ENCODE measurements around the gene CACNA1H.
"Not testable (repeated sequence)": the region's sequence is repeated elsewhere in the genome, so short reads cannot be mapped to it uniquely, and the experiment has no call there.

The CACNA1H gene

DNA sequence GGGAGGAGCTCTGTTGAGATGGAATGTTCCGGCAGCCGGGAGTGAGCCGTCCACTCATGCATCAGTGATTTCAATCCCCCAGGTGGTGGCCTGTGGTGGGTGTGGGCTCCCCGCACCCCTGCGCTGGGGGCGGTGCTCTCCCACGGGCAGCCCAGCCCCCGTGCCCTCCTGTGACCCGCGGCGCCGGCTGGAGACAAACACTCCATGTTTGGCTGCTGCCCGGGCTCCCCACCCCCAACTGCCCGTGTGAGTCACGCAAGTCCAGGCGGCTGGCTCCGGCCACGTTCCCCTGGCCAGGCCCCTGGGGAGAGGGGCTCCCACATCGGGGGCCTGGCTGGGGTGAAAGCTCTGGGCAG, 29.4 kb downstream of the CACNA1H start:
- TF ChIP-seq, protein P1, sequence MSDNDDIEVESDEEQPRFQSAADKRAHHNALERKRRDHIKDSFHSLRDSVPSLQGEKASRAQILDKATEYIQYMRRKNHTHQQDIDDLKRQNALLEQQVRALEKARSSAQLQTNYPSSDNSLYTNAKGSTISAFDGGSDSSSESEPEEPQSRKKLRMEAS (IDR thresholded peaks at IDR 0.05; ENCODE audit: low read depth, low read length) = no peak
- H3K4me3 ChIP-seq (ENCODE audit: low read depth, low read length) = no peak overlapping the region
- no peak for DNase-seq (ENCODE audit: low read depth)

DNA sequence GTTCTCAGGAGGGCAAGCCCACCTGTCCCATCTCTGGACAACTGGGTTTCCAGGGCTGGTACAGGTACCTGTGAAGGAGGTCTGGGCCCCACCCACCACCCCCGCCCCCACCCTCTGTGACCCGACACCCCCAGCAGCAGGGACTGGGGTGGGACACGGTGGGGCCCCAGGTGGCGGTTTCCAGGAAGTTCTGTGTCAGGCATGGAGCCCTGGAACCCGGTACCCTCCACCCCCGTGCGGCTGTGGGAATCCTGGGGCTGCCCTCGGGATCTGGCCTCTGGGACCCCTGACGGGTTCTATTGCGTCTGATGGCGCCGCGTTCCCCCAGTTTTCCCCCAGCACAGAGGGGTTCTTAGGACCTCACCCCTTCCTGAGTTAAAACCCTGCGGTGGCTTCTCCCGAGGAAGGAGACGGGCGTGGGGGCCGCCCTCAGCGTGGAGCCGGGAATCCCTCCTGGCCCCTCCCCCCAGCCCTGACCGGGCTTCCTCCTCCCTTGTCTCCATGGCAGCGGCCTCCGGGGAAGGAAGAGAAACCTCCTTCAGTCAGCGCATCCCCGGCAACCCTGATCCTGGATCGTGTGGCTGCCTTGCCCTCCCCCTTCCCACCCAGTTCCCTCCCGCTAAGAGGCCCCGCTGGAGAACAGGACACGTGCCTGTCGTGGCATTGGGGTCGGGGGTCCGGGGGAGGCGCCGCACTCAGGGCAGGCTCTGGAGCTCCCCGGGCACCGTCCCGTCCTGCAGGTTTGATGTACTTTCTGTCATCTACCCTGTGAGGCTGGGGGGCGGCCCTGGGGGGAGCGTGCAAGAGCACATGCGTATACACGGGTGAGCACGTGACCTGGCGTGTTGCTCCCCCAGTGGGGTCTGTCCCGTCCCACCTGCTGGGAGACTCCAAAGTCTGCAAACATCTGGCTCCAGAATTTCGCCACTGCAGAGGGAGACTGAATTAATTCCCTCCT, 30.3 kb downstream of the CACNA1H start:
- TF ChIP-seq POLR2A (IDR thresholded peaks at IDR 0.05; ENCODE audit: extremely low read depth, insufficient read length) (no peak), MYC (IDR thresholded peaks at IDR 0.05; ENCODE audit: low read depth, low read length) (no peak)
- TF ChIP-seq, protein P2, sequence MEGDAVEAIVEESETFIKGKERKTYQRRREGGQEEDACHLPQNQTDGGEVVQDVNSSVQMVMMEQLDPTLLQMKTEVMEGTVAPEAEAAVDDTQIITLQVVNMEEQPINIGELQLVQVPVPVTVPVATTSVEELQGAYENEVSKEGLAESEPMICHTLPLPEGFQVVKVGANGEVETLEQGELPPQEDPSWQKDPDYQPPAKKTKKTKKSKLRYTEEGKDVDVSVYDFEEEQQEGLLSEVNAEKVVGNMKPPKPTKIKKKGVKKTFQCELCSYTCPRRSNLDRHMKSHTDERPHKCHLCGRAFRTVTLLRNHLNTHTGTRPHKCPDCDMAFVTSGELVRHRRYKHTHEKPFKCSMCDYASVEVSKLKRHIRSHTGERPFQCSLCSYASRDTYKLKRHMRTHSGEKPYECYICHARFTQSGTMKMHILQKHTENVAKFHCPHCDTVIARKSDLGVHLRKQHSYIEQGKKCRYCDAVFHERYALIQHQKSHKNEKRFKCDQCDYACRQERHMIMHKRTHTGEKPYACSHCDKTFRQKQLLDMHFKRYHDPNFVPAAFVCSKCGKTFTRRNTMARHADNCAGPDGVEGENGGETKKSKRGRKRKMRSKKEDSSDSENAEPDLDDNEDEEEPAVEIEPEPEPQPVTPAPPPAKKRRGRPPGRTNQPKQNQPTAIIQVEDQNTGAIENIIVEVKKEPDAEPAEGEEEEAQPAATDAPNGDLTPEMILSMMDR (IDR thresholded peaks at IDR 0.05; ENCODE audit: low read depth, low read length) = no peak
- TF ChIP-seq, protein P1 (IDR thresholded peaks at IDR 0.05; ENCODE audit: low read depth, low read length) = no peak
- no peak for DNase-seq (ENCODE audit: low read depth)
- H3K4me3 ChIP-seq (ENCODE audit: low read depth, low read length) = no peak overlapping the region

DNA sequence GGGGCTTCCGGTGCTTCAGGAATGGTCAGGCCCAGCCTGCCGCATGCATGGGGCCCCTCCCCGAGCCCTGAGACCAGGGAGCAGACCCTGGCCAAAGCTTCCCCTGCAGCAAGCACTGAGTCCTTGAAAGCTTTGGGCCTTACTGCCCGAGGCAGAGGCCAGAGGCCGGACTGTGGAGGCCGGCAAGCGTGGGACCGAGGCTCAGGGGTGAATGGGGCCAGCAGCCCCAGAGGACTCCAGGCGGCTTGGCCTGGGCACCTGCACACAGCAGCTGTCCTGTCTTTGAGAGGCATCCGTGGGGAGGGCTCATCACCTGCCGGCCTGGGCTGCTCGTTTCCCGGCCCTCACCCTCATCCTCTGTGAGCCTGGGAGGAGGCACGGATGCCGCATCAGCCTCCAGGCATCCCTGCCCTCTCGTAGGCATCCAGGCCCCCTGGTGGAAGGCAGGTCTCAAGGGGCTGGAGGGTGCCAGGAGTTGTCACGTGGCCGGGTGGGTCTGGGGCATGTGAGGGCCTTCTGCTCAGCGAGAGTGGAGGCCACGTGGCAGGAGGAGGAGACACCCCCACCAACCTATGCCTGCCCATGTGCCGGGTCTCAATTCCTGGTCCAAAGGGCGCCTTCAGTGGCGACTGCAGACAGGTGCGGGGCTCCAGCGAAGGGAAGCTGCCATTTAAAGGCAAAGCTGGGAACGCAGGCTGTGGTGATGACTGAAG, 31.4 kb downstream of the CACNA1H start:
- no peak for TF ChIP-seq POLR2A (IDR thresholded peaks at IDR 0.05; ENCODE audit: extremely low read depth, insufficient read length)
- TF ChIP-seq, protein P1 (IDR thresholded peaks at IDR 0.05; ENCODE audit: low read depth, low read length) = no peak
- no peak overlapping the region for H3K4me3 ChIP-seq (ENCODE audit: low read depth, low read length)
- no peak for DNase-seq (ENCODE audit: low read depth)

DNA sequence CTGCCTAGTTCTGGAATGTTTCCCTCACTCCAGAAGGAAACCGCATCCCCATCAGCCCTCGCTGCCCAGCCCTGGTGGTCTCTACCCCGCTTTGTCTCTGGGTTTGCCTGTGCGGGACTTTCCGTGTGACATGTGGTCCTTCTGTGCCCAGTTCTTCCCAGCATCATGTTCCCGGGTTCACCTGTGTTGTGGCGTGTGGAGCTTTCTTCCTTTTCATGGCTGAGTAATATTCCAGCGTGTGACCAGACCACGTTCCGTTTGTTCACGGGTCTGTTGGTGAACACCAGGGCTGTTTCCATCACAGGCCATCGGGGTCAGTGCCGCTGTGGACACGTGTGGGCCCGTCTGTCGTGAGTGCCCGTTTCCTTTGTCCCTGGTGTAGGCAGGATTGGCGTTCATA, 32.1 kb downstream of the CACNA1H start:
- TF ChIP-seq, protein P2 (IDR thresholded peaks at IDR 0.05; ENCODE audit: low read depth, low read length) = no peak
- TF ChIP-seq, protein P1 (IDR thresholded peaks at IDR 0.05; ENCODE audit: low read depth, low read length) = no peak
- no peak for TF ChIP-seq POLR2A (IDR thresholded peaks at IDR 0.05; ENCODE audit: extremely low read depth, insufficient read length)
- TF ChIP-seq MYC (IDR thresholded peaks at IDR 0.05; ENCODE audit: low read depth, low read length) = no peak
- H3K4me3 ChIP-seq (ENCODE audit: low read depth, low read length) = no peak overlapping the region
- DNase-seq (ENCODE audit: low read depth) = no peak

DNA sequence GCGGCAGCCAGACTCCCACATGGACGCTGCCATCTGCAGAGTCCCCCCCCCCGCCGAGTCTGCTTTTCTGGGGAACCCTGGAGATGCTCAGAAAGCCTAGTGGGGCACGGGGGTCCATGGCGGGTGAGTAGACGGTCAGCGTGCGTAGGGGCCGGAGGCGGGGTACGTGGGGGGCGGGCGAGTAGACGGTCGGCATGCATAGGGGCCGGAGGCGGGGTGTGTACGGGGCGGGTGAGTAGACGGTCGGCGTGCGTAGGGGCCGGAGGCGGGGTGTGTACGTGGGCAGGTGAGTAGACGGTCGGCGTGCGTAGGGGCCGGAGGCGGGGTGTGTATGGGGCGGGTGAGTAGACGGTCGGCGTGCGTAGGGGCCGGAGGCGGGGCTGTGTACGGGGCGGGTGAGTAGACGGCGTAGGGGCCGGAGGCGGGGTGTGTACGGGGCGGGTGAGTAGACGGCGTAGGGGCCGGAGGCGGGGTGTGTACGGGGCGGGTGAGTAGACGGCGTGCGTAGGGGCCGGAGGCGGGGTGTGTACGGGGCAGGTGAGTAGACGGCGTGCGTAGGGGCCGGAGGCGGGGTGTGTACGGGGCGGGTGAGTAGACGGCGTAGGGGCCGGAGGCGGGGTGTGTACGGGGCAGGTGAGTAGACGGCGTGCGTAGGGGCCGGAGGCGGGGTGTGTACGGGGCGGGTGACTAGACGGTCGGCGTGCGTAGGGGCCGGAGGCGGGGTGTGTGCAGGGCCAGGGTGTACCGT, 32.7 kb downstream of the CACNA1H start:
- not testable (repeated sequence) for H3K4me3 ChIP-seq (ENCODE audit: low read depth, low read length); DNase-seq (ENCODE audit: low read depth)

DNA sequence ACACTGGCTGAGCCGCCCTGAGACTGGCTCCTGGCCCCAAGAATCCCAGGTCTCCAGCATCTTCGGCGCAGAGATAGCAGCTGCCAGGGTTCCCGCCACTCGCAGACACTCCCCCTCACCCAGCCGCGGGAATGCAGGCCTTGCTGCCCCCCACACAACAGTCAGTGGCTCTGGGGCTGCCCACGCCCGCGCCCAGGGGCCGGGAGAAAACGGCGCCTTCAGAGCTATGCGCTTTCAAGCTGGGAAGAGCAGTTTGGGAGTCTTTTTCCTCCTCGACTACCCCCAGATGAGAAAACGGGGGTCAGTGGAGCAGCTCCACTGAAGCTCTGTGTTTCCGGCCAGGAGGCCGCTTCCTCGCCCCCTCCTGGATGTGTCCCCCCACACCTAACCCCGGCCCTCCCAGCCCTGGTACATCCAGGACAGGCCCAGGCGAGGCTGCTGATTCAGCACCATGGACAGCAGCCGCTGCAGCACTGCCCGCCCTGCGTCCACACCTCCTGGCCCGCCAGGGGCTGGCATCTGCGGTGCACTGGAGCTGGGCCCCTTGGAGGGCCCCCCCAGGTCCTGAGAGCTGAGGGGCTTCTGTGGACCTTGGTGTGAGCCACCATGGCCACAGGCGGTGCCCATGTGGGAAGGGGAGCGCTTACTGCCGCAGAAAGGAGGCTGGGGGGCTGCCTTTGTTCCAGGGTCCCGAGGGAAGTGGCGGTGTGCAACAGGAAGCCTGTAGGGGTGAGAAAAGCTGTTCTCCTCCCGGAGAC, 35.7 kb downstream of the CACNA1H start:
- TF ChIP-seq, protein P2 (IDR thresholded peaks at IDR 0.05; ENCODE audit: low read depth, low read length) = no peak
- TF ChIP-seq, protein P1 (IDR thresholded peaks at IDR 0.05; ENCODE audit: low read depth, low read length) = no peak; the same call in 1 of the 2 replicates
- TF ChIP-seq MYC (IDR thresholded peaks at IDR 0.05; ENCODE audit: low read depth, low read length) = peak; percentile 26; the same call in 1 of the 2 replicates
- TF ChIP-seq POLR2A (IDR thresholded peaks at IDR 0.05; ENCODE audit: extremely low read depth, insufficient read length) = no peak
- peak; percentile 55 for DNase-seq (ENCODE audit: low read depth)
- no peak overlapping the region for H3K4me3 ChIP-seq (ENCODE audit: low read depth, low read length)
